ENCODE measurements around the gene MFSD8.

GRCh38 chr4:127870688-127871087 lies 94.3 kb downstream of the MFSD8 start:
- TF ChIP-seq CTCF (IDR thresholded peaks at IDR 0.05) (no peak), POLR2A (IDR thresholded peaks at IDR 0.05) (no peak)

Data from ovary (tissue), 3 donors.